Measurements from ENCODE around the gene NOX3.

The NOX3 gene

DNA sequence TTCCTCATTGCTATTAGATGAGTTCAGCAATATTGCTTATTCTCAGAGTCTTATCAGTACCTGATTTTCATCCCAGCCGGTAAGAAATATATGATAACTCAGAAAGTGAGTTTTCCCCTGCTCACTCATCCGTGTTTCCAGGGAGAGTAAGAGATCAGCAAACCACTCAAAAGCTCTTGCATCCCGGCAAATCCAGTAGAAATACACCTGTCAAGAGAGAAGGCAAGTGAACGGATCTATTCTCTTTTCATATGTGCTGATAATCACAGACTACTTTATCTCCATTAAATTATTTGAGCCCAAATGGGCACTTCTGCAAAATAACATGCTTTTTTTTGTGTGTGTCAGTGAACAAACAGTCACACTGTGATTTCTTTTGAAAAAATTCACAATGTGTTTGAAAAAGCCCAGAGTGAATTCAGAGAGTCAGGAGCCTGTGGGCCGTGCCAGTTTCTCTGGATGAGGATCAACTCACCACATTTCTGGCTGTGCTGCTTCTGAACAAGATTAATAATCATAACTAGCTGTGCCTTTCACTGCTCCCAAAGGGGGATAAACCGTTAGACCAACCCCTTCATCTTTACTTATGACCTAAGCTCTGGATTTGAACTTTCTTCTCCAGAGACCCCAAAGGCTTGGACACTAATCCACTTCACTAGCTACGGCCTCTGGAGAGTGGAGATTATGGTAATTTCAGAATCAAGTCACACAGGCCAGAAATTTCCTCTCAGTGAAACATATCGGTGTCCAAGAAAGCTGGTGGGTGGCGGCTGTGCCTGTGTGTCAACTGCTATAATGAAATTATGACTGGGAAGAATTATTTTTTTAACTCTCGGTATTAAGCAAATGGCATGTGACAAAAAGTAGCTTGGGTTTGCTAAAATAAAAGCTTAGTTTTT, 44.2 kb downstream of the NOX3 start:
- TF ChIP-seq, protein P1, sequence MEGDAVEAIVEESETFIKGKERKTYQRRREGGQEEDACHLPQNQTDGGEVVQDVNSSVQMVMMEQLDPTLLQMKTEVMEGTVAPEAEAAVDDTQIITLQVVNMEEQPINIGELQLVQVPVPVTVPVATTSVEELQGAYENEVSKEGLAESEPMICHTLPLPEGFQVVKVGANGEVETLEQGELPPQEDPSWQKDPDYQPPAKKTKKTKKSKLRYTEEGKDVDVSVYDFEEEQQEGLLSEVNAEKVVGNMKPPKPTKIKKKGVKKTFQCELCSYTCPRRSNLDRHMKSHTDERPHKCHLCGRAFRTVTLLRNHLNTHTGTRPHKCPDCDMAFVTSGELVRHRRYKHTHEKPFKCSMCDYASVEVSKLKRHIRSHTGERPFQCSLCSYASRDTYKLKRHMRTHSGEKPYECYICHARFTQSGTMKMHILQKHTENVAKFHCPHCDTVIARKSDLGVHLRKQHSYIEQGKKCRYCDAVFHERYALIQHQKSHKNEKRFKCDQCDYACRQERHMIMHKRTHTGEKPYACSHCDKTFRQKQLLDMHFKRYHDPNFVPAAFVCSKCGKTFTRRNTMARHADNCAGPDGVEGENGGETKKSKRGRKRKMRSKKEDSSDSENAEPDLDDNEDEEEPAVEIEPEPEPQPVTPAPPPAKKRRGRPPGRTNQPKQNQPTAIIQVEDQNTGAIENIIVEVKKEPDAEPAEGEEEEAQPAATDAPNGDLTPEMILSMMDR (IDR thresholded peaks at IDR 0.05; ENCODE audit: borderline replicate concordance, insufficient read depth, low read depth, low read length) = no peak

DNA sequence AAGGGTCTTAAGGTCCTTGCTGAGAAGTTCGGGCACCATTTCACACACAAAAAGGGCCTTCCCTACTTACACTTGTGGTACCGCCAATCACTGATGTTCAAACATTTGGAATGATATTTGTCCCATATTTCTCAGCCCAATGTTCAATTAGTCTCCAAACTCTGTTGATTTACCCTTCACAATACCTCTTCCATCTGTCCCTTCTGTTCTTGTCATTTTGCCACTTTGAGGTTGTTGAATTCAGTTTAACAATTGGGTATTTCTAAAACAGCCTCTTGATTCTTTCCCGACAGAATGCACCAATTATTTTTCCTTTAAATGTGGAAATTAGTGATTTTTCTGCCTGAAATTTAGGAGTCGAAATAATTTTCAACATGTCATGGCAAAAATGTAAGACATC, 46.2 kb downstream of the NOX3 start:
- TF ChIP-seq, protein P1 (IDR thresholded peaks at IDR 0.05; ENCODE audit: borderline replicate concordance, insufficient read depth, low read depth, low read length) = no peak

More for the DNA sequence above, 44.2 kb downstream of the NOX3 start:
- H3K4me3 ChIP-seq (ENCODE audit: low read depth, low read length) = no peak overlapping the region

DNA sequence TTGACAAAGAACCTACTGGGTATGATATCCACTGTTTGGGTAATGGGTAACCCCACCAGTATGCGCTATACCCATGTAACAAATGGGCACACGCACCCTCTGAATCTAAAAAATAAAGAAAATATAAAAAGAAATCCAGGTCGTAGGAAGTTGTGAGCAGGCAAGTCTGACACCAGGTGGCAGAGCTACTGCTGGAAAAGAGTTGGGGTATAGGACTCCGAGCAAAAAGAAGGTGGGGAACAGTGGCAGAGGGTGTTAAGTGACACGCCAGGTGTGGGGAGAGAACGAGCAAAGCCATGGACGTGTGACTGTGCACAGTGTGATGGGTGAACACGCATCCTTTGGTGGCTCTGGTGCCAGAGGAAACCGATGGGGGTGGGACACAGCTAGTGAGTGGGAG, 46.7 kb downstream of the NOX3 start:
- TF ChIP-seq, protein P1 (IDR thresholded peaks at IDR 0.05; ENCODE audit: borderline replicate concordance, insufficient read depth, low read depth, low read length) = no peak

More for the DNA sequence above, 46.2 kb downstream of the NOX3 start:
- no peak overlapping the region for H3K4me3 ChIP-seq (ENCODE audit: low read depth, low read length)

DNA sequence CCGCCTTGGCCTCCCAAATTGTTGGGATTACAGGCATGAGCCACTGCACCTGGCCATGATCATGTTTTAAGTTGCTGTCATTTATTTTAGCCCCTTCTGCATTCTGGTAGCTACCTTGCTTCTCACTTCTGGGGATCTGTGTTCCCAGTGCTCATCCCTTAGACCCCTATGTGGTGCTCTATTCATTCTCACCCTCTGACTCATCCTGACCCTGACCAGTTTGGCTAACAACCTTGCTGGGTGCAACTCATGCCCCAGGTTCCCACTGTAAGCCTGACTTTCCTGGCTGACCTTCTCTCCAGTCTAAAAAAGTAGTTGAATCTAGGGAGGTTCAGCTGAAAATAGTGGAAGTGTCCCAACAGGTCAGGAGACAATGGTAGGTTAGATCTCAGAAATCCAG, 47.4 kb downstream of the NOX3 start:
- TF ChIP-seq, protein P1 (IDR thresholded peaks at IDR 0.05; ENCODE audit: borderline replicate concordance, insufficient read depth, low read depth, low read length) = no peak
- H3K4me3 ChIP-seq (ENCODE audit: low read depth, low read length) = no peak overlapping the region

More for the DNA sequence above, 46.7 kb downstream of the NOX3 start:
- no peak overlapping the region for H3K4me3 ChIP-seq (ENCODE audit: low read depth, low read length)

DNA sequence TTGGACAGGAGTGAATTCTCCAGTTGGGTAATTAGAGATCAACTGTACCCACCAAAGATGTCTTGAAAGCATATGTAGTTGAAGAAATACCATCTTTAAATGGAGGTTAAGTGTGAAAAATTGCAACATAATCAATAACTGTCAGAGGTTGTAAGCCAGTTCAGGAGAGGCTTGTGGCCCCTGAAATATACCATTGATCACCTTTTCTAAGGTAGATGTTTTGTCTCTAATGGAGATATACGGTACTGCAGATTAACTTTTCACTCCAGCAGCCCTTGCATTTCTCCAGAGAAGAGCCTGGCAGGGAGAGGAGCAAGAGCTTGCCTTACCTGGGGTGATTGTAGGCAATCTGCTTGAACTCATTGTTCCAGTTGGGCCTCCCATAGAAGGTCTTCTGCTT, 48.8 kb downstream of the NOX3 start:
- TF ChIP-seq, protein P1 (IDR thresholded peaks at IDR 0.05; ENCODE audit: borderline replicate concordance, insufficient read depth, low read depth, low read length) = no peak

DNA sequence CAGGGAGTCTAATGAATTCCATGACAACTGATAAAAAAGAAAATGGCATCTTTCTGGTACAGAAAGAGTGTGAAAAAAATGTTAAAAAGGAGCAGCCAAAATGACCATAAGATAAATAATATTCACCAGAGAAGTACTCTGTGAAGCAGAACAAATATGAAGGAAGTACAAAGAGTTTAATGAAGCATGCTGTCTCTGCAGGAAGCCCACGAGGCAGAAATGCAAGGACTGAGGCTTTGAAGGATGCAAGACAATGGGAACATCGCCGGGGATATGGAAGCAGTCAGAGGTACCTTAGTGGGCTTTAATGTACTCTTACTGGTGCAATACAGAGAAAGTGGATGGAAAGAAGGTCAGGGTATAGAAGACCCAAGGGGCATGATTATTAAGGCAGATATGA, 50.7 kb downstream of the NOX3 start:
- no peak overlapping the region for H3K4me3 ChIP-seq (ENCODE audit: low read depth, low read length)
- TF ChIP-seq, protein P1 (IDR thresholded peaks at IDR 0.05; ENCODE audit: borderline replicate concordance, insufficient read depth, low read depth, low read length) = no peak

More for the DNA sequence above, 48.8 kb downstream of the NOX3 start:
- no peak overlapping the region for H3K4me3 ChIP-seq (ENCODE audit: low read depth, low read length)

Data from GM12875 (cell line).